Measurements from ENCODE around the gene GBGT1. TPM values are rescaled to one million over a fixed set of nuclear protein-coding genes. Genes with fewer than 3 reads are reported as not detected.
"Not testable (repeated sequence)": the region's sequence is repeated elsewhere in the genome, so short reads cannot be mapped to it uniquely, and the experiment has no call there.

Gene GBGT1
- polyA plus RNA-seq (ENCODE audit: insufficient read length in 12 of 12): 1 to 10 TPM in 10 of 12 donors, not detected in 2; 2.9 to 6.2 (median 3.5) TPM
- long read RNA-seq, donor 1, partial matches to known transcripts: 0 of 1 reads
- long read RNA-seq, donor 1, other reads (novel, unspliced or antisense): 0 of 1 reads
- long read RNA-seq, donor 2, partial matches to known transcripts: 0 of 1 reads
- long read RNA-seq, donor 2, other reads (novel, unspliced or antisense): 0 of 1 reads
- long read RNA-seq, donor 3: 0 reads
- long read RNA-seq, donor 4: 0 reads
- long read RNA-seq, donor 5: 0 reads
- long read RNA-seq, donor 6, partial matches to known transcripts: 0 of 2 reads
- long read RNA-seq, donor 6, other reads (novel, unspliced or antisense): 0 of 2 reads
- long read RNA-seq, donor 7: 0 reads
- long read RNA-seq, donor 8: 0 reads
- long read RNA-seq, donor 9, partial matches to known transcripts: 0 of 1 reads
- long read RNA-seq, donor 9, other reads (novel, unspliced or antisense): 0 of 1 reads
- long read RNA-seq, donor 10: 0 reads
- long read RNA-seq, donor 11, partial matches to known transcripts: 0 of 3 reads
- long read RNA-seq, donor 11, other reads (novel, unspliced or antisense): 0 of 3 reads

- DNase-seq: no peak
Observed at GRCh38 chr9:133163504-133164172, at the start of gene GBGT1. Gene GBGT1 (minus strand): TSS chr9:133163914. CDS start chr9:133162412, 1,502 bp downstream.

DNA sequence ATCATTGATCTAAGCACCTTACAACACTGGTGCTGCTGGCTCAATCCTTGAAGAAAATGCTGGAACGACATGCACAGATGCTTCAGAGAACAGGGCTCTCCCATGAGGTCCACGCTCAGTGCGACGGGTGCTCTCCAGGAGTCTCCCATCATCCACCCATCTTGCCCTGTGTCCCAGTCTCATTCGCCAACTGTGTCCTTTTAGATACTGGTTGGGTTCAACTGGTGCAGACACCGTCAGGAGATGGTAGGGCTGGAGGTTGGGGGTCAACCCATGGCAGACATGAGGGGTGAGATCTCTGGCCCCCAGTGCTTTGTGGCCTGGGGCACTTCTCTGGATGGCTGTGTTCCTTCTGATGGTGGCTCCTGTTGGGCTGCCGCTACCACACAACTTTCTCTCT lies 46.9 kb upstream of the GBGT1 start:
- DNase-seq: no peak

DNA sequence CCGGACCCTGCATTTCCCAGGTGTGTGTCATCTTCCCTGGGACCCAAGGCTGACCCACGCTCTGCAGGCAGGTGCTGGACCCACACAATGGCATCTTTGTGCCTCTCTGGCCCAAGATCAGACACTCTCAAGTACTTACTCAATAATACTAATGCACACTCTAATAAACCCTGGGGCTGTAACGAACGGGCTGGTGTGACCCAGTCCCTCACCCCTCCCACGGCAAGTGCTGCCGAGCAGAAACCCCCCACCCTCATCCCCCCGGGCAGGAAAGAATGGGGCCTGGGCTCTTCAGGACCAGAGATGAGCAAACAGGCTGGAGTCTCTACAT lies 46.5 kb upstream of the GBGT1 start:
- DNase-seq: no peak

DNA sequence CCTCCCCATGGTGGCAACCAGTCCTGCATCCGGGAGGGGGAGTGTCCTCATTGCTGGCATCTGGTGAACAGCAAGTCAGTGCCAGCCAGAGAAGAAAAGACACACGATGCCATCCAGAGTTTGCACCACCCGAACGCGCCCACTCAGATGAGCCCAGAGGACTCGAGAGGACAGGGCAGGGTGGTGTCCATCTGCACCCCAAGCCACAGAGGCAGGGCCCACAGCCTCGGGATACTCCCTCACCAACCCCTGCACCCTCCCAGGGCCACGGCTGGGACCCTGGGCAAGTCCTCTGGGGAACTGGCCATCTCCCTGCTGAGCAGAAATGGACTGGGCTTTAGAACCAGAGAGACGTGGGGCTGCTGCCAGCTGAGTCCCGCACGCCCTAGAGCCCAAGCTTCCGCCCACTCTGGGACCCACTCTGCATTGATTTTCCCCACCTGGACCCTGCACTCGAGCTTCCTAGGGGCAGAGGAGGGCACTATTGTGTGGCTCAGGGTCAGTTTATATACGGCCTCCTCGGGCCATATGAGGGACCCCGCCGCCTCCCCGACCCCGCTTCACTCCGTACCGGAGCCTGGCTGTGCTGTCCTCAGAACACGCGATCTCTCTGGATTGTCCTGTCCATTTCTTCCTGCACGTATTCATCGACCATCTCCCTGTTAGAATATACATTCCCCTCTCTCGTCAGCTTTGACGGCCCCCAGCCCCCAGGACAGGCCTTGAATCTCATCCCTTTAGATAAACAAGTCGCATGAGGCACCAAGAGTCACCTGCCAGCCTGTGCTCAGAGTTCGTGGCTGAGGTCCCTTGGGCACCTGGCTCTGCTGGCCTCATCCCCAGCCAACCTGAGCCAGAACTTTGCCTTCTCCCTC lies 45.9 kb upstream of the GBGT1 start:
- not testable (repeated sequence) for DNase-seq

DNA sequence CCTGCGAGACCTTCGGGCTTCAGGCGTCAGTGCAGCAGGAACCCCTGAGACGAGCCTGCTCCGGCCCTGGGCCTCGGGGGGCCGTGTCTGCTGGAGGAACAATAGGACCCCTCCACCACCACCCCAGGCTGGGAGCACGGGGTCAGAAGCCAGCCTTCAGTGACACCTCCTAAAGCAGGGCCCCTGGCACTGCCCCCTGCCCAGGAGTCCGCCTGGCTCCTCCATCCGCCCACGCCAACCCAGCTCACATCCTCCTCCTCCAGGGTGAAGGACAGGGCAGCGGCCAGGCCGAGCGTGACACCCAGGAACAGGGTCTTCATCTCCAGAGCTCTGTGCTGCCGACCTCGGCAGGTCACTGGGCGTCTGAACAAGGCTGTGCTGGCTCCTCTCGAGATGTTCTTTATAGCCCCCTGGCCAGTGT lies 45.2 kb upstream of the GBGT1 start, which contains the start of gene OBP2B:
TSS of gene OBP2B (minus strand) at position 371 of the 421 bp plus-strand sequence. CDS start at position 320, 51 bp downstream.
- DNase-seq: not testable (repeated sequence)

- DNase-seq: not testable (repeated sequence)
Observed at GRCh38 chr9:133208171-133208879, 44.6 kb upstream of the GBGT1 start.

- DNase-seq: no peak
Observed at GRCh38 chr9:133207540-133208170, 43.9 kb upstream of the GBGT1 start.

DNA sequence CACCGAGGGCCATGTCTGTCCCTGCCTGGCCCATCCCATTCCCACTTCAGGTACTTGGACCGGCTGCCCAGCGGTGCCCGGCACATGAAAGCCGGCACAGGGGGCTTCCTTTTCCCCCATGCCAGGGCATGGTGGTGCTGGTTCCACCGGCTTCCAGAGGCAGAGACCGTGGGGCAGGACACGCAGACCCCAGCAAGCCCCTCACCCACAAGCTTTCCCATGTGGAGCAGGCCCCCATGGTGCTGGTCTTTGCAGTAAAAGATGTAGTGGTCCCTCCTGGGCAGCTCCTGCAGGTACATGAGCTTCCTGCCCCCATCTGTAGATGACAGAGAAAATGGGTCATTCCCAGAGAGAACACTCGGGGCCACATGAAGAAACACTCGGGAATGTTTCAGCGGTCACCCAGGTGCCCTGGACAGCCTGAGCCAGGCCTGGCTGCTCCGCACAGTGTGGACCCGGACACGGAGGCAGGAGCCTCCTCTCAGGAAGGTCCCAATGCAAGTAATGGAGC lies 43.4 kb upstream of the GBGT1 start:
- DNase-seq: no peak

DNA sequence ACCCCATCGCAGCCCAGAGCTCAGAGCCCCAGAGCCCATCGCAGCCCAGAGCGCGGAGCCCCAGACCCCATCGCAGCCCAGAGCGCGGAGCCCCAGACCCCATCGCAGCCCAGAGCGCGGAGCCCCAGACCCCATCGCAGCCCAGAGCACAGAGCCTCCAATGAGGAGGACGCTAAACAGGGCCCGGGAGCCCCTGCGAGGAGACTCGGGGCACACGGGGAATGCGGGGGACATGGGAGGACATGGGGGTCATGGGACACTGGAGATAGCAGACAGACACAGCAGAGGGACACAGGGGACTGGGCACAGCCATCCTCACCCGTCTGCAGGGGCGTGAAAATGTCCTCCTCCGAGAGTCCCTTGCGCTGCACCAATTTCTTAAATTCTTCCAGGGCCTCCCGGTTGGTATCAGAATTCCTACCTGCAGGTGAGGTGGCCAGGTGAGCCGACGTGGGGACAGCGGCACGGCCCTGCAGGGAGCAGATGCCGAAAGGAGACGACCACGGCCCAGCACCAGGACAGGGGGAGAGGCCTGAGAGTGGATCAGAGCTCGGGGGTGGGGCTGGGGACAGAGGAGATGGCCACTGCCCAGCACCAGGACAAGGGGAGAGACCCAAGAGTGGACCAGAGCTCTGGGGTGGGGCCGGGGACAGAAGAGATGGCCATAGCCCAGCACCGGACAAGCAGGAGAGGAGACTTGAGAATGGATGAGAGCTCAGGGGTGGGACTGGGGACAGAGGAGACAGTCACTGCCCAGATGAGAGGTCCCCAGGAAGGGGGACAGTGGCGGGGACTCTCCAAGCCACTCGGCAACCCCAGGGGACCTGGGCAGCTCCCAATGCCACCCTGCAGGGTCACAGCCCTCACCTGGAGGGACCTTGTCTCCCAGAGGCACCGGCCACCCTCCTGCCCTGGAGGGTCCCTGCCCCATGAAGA lies 42.5 kb upstream of the GBGT1 start:
- no peak for DNase-seq

GRCh38 chr9:133205481-133205887 lies 41.8 kb upstream of the GBGT1 start:
- not testable (repeated sequence) for DNase-seq

DNA sequence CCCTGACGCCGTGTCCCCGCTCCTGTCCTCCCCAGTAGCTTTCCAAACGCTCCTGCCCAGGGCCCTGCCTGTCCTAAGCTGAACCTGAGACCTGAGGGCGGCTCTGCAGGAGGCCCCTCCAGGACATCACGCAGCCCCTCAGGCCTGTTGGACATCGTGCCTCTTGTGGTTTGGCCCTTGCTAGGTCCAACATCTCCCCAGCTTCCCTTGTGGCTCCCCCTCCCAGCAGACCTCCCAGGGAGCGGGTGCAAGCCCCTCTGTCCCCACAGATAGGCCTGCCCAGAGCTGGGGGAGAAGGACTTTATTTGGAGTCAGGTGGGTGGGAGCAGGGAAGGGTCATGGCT lies 41.3 kb upstream of the GBGT1 start:
- DNase-seq: no peak

GRCh38 chr9:133204335-133204992 lies 40.8 kb upstream of the GBGT1 start:
- no peak for DNase-seq

- DNase-seq: no peak
Observed at GRCh38 chr9:133203506-133204075, 39.9 kb upstream of the GBGT1 start.

DNA sequence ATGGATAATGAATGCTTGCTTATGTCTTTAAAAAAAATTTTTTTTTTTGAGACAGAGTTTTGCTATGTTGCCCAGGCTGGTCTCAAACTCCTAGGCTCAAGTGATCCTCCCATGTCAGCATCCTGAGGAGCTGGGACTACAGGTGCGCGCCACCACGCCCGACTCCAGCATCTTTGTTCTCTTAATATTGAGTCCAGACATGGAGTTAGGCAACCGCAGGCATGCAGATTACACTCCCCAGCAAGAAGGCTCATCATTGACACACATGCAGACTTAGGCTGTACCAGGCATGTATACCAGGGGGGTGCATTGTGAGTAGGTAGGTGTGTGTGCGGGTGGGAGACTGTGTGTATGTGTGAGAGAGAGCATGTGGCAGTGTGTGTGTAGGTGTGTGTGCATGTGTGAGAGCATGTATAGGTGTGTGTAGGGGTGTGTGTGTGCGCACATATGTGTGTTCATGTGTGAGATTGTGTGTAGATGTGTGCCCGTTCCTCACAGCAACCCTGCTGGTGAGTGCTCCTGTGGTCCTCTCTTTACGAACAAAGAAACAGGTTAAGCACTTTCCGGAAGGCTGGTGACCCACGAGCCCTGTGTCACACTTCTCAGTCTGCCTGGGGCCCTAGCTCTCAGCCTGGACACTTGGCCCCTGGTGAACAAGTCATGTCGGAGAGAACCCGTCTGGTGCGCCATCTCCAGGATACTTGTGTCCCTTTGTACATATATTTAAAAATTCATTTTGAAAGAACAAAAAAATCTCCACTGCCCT lies 39.2 kb upstream of the GBGT1 start:
- DNase-seq: no peak

GRCh38 chr9:133202145-133202513 lies 38.4 kb upstream of the GBGT1 start:
- DNase-seq: no peak

DNA sequence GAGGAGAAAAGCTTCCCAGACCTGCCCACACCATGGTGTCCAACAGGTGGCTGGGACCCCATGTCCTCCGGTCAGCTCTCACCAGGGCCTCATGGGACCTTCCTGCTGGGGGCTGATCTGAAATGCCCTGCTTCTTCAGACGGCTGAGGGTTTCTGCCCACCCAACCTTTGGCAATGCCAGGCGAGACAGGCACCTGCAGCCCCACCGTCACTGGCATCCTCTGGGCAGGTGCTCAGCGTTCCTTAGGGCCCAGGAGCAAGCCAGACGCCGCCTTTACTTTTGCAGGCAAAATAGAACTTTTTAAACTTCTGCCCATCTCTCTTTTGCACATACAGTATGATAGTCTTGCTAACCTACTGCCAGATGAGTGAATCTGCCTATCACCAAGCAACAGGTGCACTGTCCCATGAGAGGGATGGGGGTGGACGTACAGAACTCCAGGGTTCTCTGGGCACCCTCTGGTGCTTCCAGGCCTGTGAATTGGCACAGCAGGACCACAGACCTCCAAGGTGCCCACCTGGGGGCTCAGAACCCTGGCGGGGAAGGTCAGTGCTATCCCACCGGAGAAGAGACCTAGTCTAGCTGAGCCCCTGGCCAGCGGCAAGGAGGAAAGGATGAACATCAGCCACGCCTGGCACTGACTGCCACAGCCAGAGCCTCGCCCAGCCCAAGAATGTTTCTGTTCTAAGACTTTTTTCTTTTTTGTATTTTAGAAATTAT lies 37.9 kb upstream of the GBGT1 start:
- no peak for DNase-seq

GRCh38 chr9:133200631-133201030 lies 36.9 kb upstream of the GBGT1 start:
- DNase-seq: no peak

All from muscle of arm (tissue), 14 donors.